ENCODE results near the gene GPC6.
"Not testable (repeated sequence)": the region's sequence is repeated elsewhere in the genome, so short reads cannot be mapped to it uniquely, and the experiment has no call there.

The GPC6 gene

GRCh38 chr13:94319501-94319900 is 1092.9 kb downstream of the GPC6 start:
- DNase-seq, result no peak

- peak; percentile 24 for DNase-seq
Observed at GRCh38 chr13:94322925-94323763, 1096.5 kb downstream of the GPC6 start.

- no peak for DNase-seq
Observed at GRCh38 chr13:94323764-94324758, 1097.5 kb downstream of the GPC6 start.

- no peak for DNase-seq
Observed at GRCh38 chr13:94324767-94325540, 1098.3 kb downstream of the GPC6 start.

- peak; percentile 9 for DNase-seq
Observed at GRCh38 chr13:94325650-94326049, 1099.0 kb downstream of the GPC6 start.

GRCh38 chr13:94327318-94327717 is 1100.7 kb downstream of the GPC6 start:
- DNase-seq, result no peak

- DNase-seq, result no peak
Observed at GRCh38 chr13:94328381-94329041, 1101.9 kb downstream of the GPC6 start.

GRCh38 chr13:94329277-94329676 is 1102.7 kb downstream of the GPC6 start:
- peak; percentile 35 for DNase-seq

GRCh38 chr13:94329754-94330551 is 1103.3 kb downstream of the GPC6 start:
- DNase-seq, result peak; percentile 66

GRCh38 chr13:94330552-94331071 is 1104.0 kb downstream of the GPC6 start:
- DNase-seq, result no peak

- no peak for DNase-seq
Observed at GRCh38 chr13:94331281-94331680, 1104.7 kb downstream of the GPC6 start.

- no peak for DNase-seq
Observed at GRCh38 chr13:94332359-94333096, 1105.9 kb downstream of the GPC6 start.

GRCh38 chr13:94333131-94333820 is 1106.7 kb downstream of the GPC6 start:
- no peak for DNase-seq

- DNase-seq, result no peak
Observed at GRCh38 chr13:94335761-94336526, 1109.3 kb downstream of the GPC6 start.

GRCh38 chr13:94339116-94339687 is 1112.6 kb downstream of the GPC6 start:
- no peak for DNase-seq

GRCh38 chr13:94342436-94343242 is 1116.0 kb downstream of the GPC6 start:
- no peak for DNase-seq

GRCh38 chr13:94343243-94343585 is 1116.6 kb downstream of the GPC6 start:
- no peak for DNase-seq

GRCh38 chr13:94343687-94344086 is 1117.1 kb downstream of the GPC6 start:
- not testable (repeated sequence) for DNase-seq
